GM12865 (cell line): ENCODE results near the gene BOLL.
"Not testable (repeated sequence)": the region's sequence is repeated elsewhere in the genome, so short reads cannot be mapped to it uniquely, and the experiment has no call there.

Source experiments
- DNase-seq: peaks from one replicate; pipeline ENCODE4 v3.0.0; 2010; ENCODE audit warnings: low read depth
- H3K4me3 ChIP-seq: 2 replicates; pipeline ENCODE4 v1.5.1; 2011; ENCODE audit warnings: mild to moderate bottlenecking, low read depth, low read length, control low read depth
- CTCF ChIP-seq: IDR thresholded peaks from 2 replicates; pipeline ENCODE4 v1.5.1; 2011; ENCODE audit warnings: low read length, control low read depth, low read depth, inconsistent platforms; ENCODE audit not compliant: insufficient read depth; ENCODE audit errors: missing control alignments

The BOLL gene

GRCh38 chr2:197711578-197711977 is 73.5 kb downstream of the BOLL start:
- no peak overlapping the region for H3K4me3 ChIP-seq
- no peak for DNase-seq
- no peak for TF ChIP-seq CTCF

GRCh38 chr2:197710424-197711042 is 74.6 kb downstream of the BOLL start:
- no peak overlapping the region for H3K4me3 ChIP-seq
- peak; percentile 77 for DNase-seq
- no peak for TF ChIP-seq CTCF

- H3K4me3 ChIP-seq, DNase-seq: not testable (repeated sequence)
Measured at GRCh38 chr2:197709140-197709539, 76.0 kb downstream of the BOLL start.

GRCh38 chr2:197708331-197708730 is 76.8 kb downstream of the BOLL start:
- no peak for DNase-seq
- H3K4me3 ChIP-seq, result peak overlapping the region; percentile 83

GRCh38 chr2:197707316-197708213 is 77.6 kb downstream of the BOLL start:
- peak; percentile 50 for DNase-seq
- peak; percentile 58 for TF ChIP-seq CTCF
- peak overlapping the region; percentile 83 for H3K4me3 ChIP-seq

More at GRCh38 chr2:197708331-197708730, 76.8 kb downstream of the BOLL start:
- TF ChIP-seq CTCF, result no peak

- no peak for TF ChIP-seq CTCF
- no peak for DNase-seq
- peak overlapping the region; percentile 83 for H3K4me3 ChIP-seq
Measured at GRCh38 chr2:197706839-197707207, 78.3 kb downstream of the BOLL start.
